ENCODE results near the gene JAM3. TPM values are rescaled to one million over a fixed set of nuclear protein-coding genes. Genes with fewer than 3 reads are reported as not detected.

The JAM3 gene
- total and polyA plus RNA-seq, 2 of the 13 experiments (the other 11 are each of a cell fraction or from before 2014, with no cell fraction given), result 0.98 to 2.8 TPM

GRCh38 chr11:134164490-134165370 is 95.9 kb downstream of the JAM3 start:
- no peak overlapping the region for H2AFZ ChIP-seq (ENCODE audit: low read length)
- intact Hi-C loops (cut with micrococcal nuclease; ENCODE audit: unreplicated experiment) (no loop called here), in situ Hi-C loops (cut with HindIII; ENCODE audit: extremely low pct_ligation_motif_present, low pct_unique_long_range_greater_than_20kb) (no loop called here)
- TF ChIP-seq ZNF142 (CRISPR knock-in tag; IDR thresholded peaks at IDR 0.05) (no peak), MIER3 (CRISPR knock-in tag; IDR thresholded peaks at IDR 0.05; ENCODE audit: borderline replicate concordance) (no peak), TSC22D2 (CRISPR knock-in tag; IDR thresholded peaks at IDR 0.05; ENCODE audit: borderline replicate concordance) (no peak), MXD1 (CRISPR knock-in tag; IDR thresholded peaks at IDR 0.05) (no peak), ZBTB42 (CRISPR knock-in tag; IDR thresholded peaks at IDR 0.05) (no peak), ARNT (IDR thresholded peaks at IDR 0.05) (no peak), ZNF432 (CRISPR knock-in tag; IDR thresholded peaks at IDR 0.05; ENCODE audit: borderline replicate concordance) (no peak), UBTF (CRISPR knock-in tag; IDR thresholded peaks at IDR 0.05) (no peak)
- no peaks in the 10 kb centered on the region for H3K79me2 ChIP-seq (ENCODE audit: insufficient read depth, low read length)
- ChIA-PET CTCF (ENCODE audit: low intra/inter-chr PET ratio, low total read pairs) (no interaction called here), POLR2A (no interaction called here)
- FAIRE-seq (no peak), DNase-seq (ENCODE audit: low spot score) (peak; percentile 6), ATAC-seq (no peak)
- H3K9ac ChIP-seq (ENCODE audit: insufficient read depth, low read depth, low read length), result no peak overlapping the region
- no TSS peak for BruUV-seq (replicated peaks)
- no peak overlapping the region for H3K4me2 ChIP-seq (ENCODE audit: low read depth, low read length)
- H4K20me1 ChIP-seq (ENCODE audit: insufficient read depth, low read length), result no peaks in the 10 kb centered on the region
- no peak overlapping the region for H3K4me3 ChIP-seq (replicated peaks in 1 of 3; ENCODE audit: insufficient read depth in 1 of 3, low read depth in 2 of 3, low read length in 3 of 3)
- no peaks in the 10 kb centered on the region for H3K27me3 ChIP-seq (ENCODE audit: control insufficient read depth in 1 of 2, insufficient read depth in 2 of 2, low read length in 2 of 2)
- WGBS (ENCODE audit: low lambda C conversion rate), result 98% methylated on average over 11 of the region's 11 CpGs
- no peak overlapping the region for H3K27ac ChIP-seq (ENCODE audit: extremely low read length, insufficient read depth, low read length)
- H3K4me1 ChIP-seq (ENCODE audit: insufficient read depth, low read length), result no peaks in the 10 kb centered on the region
- H3K36me3 ChIP-seq (replicated peaks in 1 of 2; ENCODE audit: control insufficient read depth in 1 of 2, insufficient read depth in 2 of 2, low read length in 2 of 2), result peaks cover 35 to 67% of the 10 kb centered on the region in 2 experiments
- peaks cover 28% of the 10 kb centered on the region for H3K9me3 ChIP-seq (ENCODE audit: low read length)
